ENCODE measurements around the gene UCKL1. TPM values are rescaled to one million over a fixed set of nuclear protein-coding genes. Genes with fewer than 3 reads are reported as not detected.

Gene UCKL1
- 22.4 and 22.8 TPM in 2 replicates for total RNA-seq

GRCh38 chr20:63955827-63956663, at the start of gene UCKL1:
Gene UCKL1, minus strand, starts transcription at chr20:63956416. Its CDS starts 44 bp downstream, at chr20:63956372.

GRCh38 chr20:63980806-63981728, 24.9 kb upstream of the UCKL1 start, which contains the start of gene PRPF6:
Gene PRPF6, plus strand, starts transcription at chr20:63981132. Its CDS starts 114 bp downstream, at chr20:63981246.

GRCh38 chr20:63979557-63980316, 23.5 kb upstream of the UCKL1 start, which contains the start of gene SAMD10:
Gene SAMD10, minus strand, starts transcription at chr20:63979642. Its CDS starts 175 bp downstream, at chr20:63979467.

GRCh38 chr20:63969838-63970713, 13.9 kb upstream of the UCKL1 start, which contains the start of gene ZNF512B:
Gene ZNF512B, minus strand, starts transcription at chr20:63969930. Its CDS starts 1,980 bp downstream, at chr20:63967950.

GRCh38 chr20:63894358-63895201, 61.6 kb downstream of the UCKL1 start, which contains the start of gene DNAJC5:
Gene DNAJC5, plus strand, starts transcription at chr20:63895126. Its CDS starts 33,220 bp downstream, at chr20:63928346.

Small RNA genes within 50 kb of the gene (small RNA-seq; reads per million reads assigned to genes)
- not detected for gene MIR647
- not detected for gene MIR941-2
- gene MIR941-4 = not detected
- gene MIR941-5 = not detected
- gene RNU1-134P = 33.3 reads per million, percentile 96 among the genes with 10 or more reads in this experiment

Other genes with a start within 250 kb of the UCKL1 start
- gene ARFRP1, start 248.4 kb downstream of the UCKL1 start, total RNA-seq = 26.6 and 32.0 TPM in 2 replicates
- gene ZGPAT, start 248.4 kb downstream of the UCKL1 start, total RNA-seq = 14.1 and 16.4 TPM in 2 replicates
- 4.5 and 4.6 TPM in 2 replicates for gene LIME1, start 219.8 kb downstream of the UCKL1 start, total RNA-seq
- gene SLC2A4RG, start 216.6 kb downstream of the UCKL1 start, total RNA-seq = 41.5 and 45.7 TPM in 2 replicates
- gene ZBTB46, start 125.2 kb downstream of the UCKL1 start, total RNA-seq = 0.36 and 0.81 TPM in 2 replicates
- not detected in 2 replicates for gene ABHD16B, start 94.9 kb downstream of the UCKL1 start, total RNA-seq
- gene TPD52L2, start 91.1 kb downstream of the UCKL1 start, total RNA-seq = 96.7 and 106 TPM in 2 replicates
- gene DNAJC5, start 61.3 kb downstream of the UCKL1 start, total RNA-seq = 63.8 and 66.5 TPM in 2 replicates
- gene ZNF512B, start 13.5 kb upstream of the UCKL1 start, total RNA-seq = 18.5 and 23.9 TPM in 2 replicates
- gene SAMD10, start 23.2 kb upstream of the UCKL1 start, total RNA-seq = 0.49 TPM in 2 replicates
- gene PRPF6, start 24.7 kb upstream of the UCKL1 start, total RNA-seq = 54.9 and 55.3 TPM in 2 replicates
- gene C20orf204, start 79.8 kb upstream of the UCKL1 start, total RNA-seq = 1.7 and 2.6 TPM in 2 replicates
- 0.16 and 0.24 TPM in 2 replicates for gene SOX18, start 93.2 kb upstream of the UCKL1 start, total RNA-seq
- gene TCEA2, start 106.8 kb upstream of the UCKL1 start, total RNA-seq = 23.3 and 24.0 TPM in 2 replicates
- gene RGS19, start 123.1 kb upstream of the UCKL1 start, total RNA-seq = 12.7 and 14.5 TPM in 2 replicates
- gene OPRL1, start 123.7 kb upstream of the UCKL1 start, total RNA-seq = 2.4 and 3.2 TPM in 2 replicates
- gene LKAAEAR1, start 128.0 kb upstream of the UCKL1 start, total RNA-seq = not detected in 2 replicates
- not detected in 2 replicates for gene NPBWR2, start 151.1 kb upstream of the UCKL1 start, total RNA-seq
- gene MYT1, start 208.0 kb upstream of the UCKL1 start, total RNA-seq = not detected in 2 replicates